Measurements from ENCODE around the gene MMP2.

Gene MMP2

GRCh38 chr16:55521792-55522191 is 42.8 kb downstream of the MMP2 start:
- H2AFZ ChIP-seq (ENCODE audit: insufficient read depth, low read length, poor library complexity): no peak overlapping the region
- no peak for DNase-seq
- H3K79me1 ChIP-seq (ENCODE audit: low read length): no peaks in the 10 kb centered on the region
- H3K9ac ChIP-seq (ENCODE audit: low read length): no peak overlapping the region
- no peak overlapping the region for H2BK120ac ChIP-seq (ENCODE audit: insufficient read depth, low read length, poor library complexity)
- H4K12ac ChIP-seq (ENCODE audit: low read depth, low read length): no peak overlapping the region
- no peak overlapping the region for H3K27ac ChIP-seq (ENCODE audit: low read depth, low read length)
- no peaks in the 10 kb centered on the region for H3K27me3 ChIP-seq (ENCODE audit: insufficient read depth, low read length)
- no peak overlapping the region for H4K91ac ChIP-seq (ENCODE audit: low read depth, low read length)
- H3K23ac ChIP-seq (ENCODE audit: low read length): no peak overlapping the region
- no peak overlapping the region for H3K14ac ChIP-seq (ENCODE audit: low read length)
- no peak overlapping the region for H2BK5ac ChIP-seq (ENCODE audit: low read depth, low read length, poor library complexity)
- H3K79me2 ChIP-seq (ENCODE audit: control insufficient read depth, insufficient read depth, low read length, poor library complexity): no peaks in the 10 kb centered on the region
- H3K18ac ChIP-seq (ENCODE audit: low read length): no peak overlapping the region
- no peak overlapping the region for H3K4me3 ChIP-seq (ENCODE audit: low read depth, low read length)
- no peak overlapping the region for H3K4ac ChIP-seq (ENCODE audit: low read depth, low read length)
- H3K9me3 ChIP-seq (ENCODE audit: insufficient read depth, low read depth, low read length): no peaks in the 10 kb centered on the region
- no CpG with 5 or more reads among the region's 1 CpG for WGBS (ENCODE audit: extremely low coverage, insufficient coverage, insufficient read length)
- no peak overlapping the region for H4K8ac ChIP-seq (ENCODE audit: low read depth, low read length)
- no peak overlapping the region for H3K4me2 ChIP-seq (ENCODE audit: low read length)
- H2AK5ac ChIP-seq (ENCODE audit: low read length): no peak overlapping the region
- no peaks in the 10 kb centered on the region for H3K4me1 ChIP-seq (ENCODE audit: control insufficient read depth in 1 of 2, insufficient read depth in 2 of 2, low read length in 2 of 2)
- no peak overlapping the region for H2BK12ac ChIP-seq (ENCODE audit: low read length)
- H3K36me3 ChIP-seq (ENCODE audit: control insufficient read depth in 1 of 2, insufficient read depth in 2 of 2, low read length in 2 of 2): peaks cover 0 to 1% of the 10 kb centered on the region in 2 experiments

GRCh38 chr16:55526441-55526840 is 47.4 kb downstream of the MMP2 start:
- Histone ChIP-seq H3K18ac (ENCODE audit: low read length) (no peak overlapping the region), H3K9ac (ENCODE audit: low read length) (no peak overlapping the region), H3K14ac (ENCODE audit: low read length) (no peak overlapping the region), H4K91ac (ENCODE audit: low read depth, low read length) (no peak overlapping the region), H3K27ac (ENCODE audit: low read depth, low read length) (no peak overlapping the region), H3K27me3 (ENCODE audit: insufficient read depth, low read length) (no peaks in the 10 kb centered on the region), H4K8ac (ENCODE audit: low read depth, low read length) (no peak overlapping the region), H3K79me2 (ENCODE audit: control insufficient read depth, insufficient read depth, low read length, poor library complexity) (no peaks in the 10 kb centered on the region), H3K4ac (ENCODE audit: low read depth, low read length) (no peak overlapping the region), H3K23ac (ENCODE audit: low read length) (no peak overlapping the region), H2BK12ac (ENCODE audit: low read length) (no peak overlapping the region), H2AK5ac (ENCODE audit: low read length) (no peak overlapping the region), H3K79me1 (ENCODE audit: low read length) (no peaks in the 10 kb centered on the region), H3K4me1 (ENCODE audit: control insufficient read depth in 1 of 2, insufficient read depth in 2 of 2, low read length in 2 of 2) (no peaks in the 10 kb centered on the region), H3K4me3 (ENCODE audit: low read depth, low read length) (no peak overlapping the region), H3K4me2 (ENCODE audit: low read length) (no peak overlapping the region), H2AFZ (ENCODE audit: insufficient read depth, low read length, poor library complexity) (no peak overlapping the region), H3K36me3 (ENCODE audit: control insufficient read depth in 1 of 2, insufficient read depth in 2 of 2, low read length in 2 of 2) (peaks cover 0 to 2% of the 10 kb centered on the region in 2 experiments), H3K9me3 (ENCODE audit: insufficient read depth, low read depth, low read length) (no peaks in the 10 kb centered on the region), H2BK5ac (ENCODE audit: low read depth, low read length, poor library complexity) (no peak overlapping the region), H4K12ac (ENCODE audit: low read depth, low read length) (no peak overlapping the region), H2BK120ac (ENCODE audit: insufficient read depth, low read length, poor library complexity) (no peak overlapping the region)
- no peak for DNase-seq
- WGBS (ENCODE audit: extremely low coverage, insufficient coverage, insufficient read length): no CpG with 5 or more reads among the region's 2 CpGs

DNA sequence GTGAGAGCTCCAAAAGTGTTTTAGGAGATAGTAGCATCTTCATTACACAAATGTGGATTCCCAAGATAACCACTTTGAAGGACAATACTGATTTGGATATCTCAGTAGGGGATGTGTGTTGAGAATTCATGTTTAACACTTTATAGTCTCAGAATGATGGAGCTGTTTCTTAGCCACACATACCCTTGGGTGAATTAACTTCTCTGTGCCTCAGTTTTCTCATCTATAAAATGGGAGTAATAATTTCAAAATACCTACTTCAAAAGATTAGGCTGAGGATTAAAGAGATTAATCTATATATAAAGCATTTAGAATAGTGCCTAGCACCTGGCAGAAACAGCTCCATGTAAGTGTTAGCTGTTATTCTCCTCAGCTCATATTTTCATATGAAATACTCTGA is 48.9 kb downstream of the MMP2 start:
- H3K4me1 ChIP-seq (ENCODE audit: control insufficient read depth in 1 of 2, insufficient read depth in 2 of 2, low read length in 2 of 2): no peaks in the 10 kb centered on the region
- no peak overlapping the region for H3K23ac ChIP-seq (ENCODE audit: low read length)
- H3K4ac ChIP-seq (ENCODE audit: low read depth, low read length): no peak overlapping the region
- no peaks in the 10 kb centered on the region for H3K79me1 ChIP-seq (ENCODE audit: low read length)
- H3K9me3 ChIP-seq (ENCODE audit: insufficient read depth, low read depth, low read length): no peaks in the 10 kb centered on the region
- H3K27me3 ChIP-seq (ENCODE audit: insufficient read depth, low read length): no peaks in the 10 kb centered on the region
- peaks cover 0 to 6% of the 10 kb centered on the region in 2 experiments for H3K36me3 ChIP-seq (ENCODE audit: control insufficient read depth in 1 of 2, insufficient read depth in 2 of 2, low read length in 2 of 2)
- H3K4me3 ChIP-seq (ENCODE audit: low read depth, low read length): no peak overlapping the region
- H3K27ac ChIP-seq (ENCODE audit: low read depth, low read length): no peak overlapping the region
- H3K14ac ChIP-seq (ENCODE audit: low read length): no peak overlapping the region
- H4K8ac ChIP-seq (ENCODE audit: low read depth, low read length): no peak overlapping the region
- H2AFZ ChIP-seq (ENCODE audit: insufficient read depth, low read length, poor library complexity): no peak overlapping the region
- H2BK12ac ChIP-seq (ENCODE audit: low read length): no peak overlapping the region
- H3K4me2 ChIP-seq (ENCODE audit: low read length): no peak overlapping the region
- no peak overlapping the region for H4K12ac ChIP-seq (ENCODE audit: low read depth, low read length)
- no peak overlapping the region for H3K18ac ChIP-seq (ENCODE audit: low read length)
- no peak overlapping the region for H2BK120ac ChIP-seq (ENCODE audit: insufficient read depth, low read length, poor library complexity)
- H2BK5ac ChIP-seq (ENCODE audit: low read depth, low read length, poor library complexity): no peak overlapping the region
- H3K9ac ChIP-seq (ENCODE audit: low read length): no peak overlapping the region
- no peaks in the 10 kb centered on the region for H3K79me2 ChIP-seq (ENCODE audit: control insufficient read depth, insufficient read depth, low read length, poor library complexity)
- DNase-seq: no peak
- H4K91ac ChIP-seq (ENCODE audit: low read depth, low read length): no peak overlapping the region
- no peak overlapping the region for H2AK5ac ChIP-seq (ENCODE audit: low read length)

DNA sequence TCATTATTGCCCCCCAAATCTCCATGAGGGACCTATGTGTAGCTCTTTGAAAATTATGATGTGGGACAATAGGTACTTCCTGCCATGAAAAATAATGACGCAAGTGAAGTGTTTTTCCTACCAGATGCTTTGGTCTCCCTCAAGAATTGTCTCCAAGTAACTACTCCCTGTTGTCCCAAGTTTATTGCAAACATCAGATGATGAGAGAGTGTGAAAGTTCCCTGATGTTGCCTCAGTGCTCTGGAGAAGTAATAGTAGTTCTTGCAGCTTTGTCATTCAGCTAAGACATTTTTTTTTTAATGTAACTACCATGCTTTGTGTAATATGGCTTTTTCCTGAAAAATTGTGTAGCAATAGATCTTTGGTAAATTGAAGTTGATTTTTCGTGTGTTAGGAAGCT is 50.0 kb downstream of the MMP2 start:
- Histone ChIP-seq H3K27ac (ENCODE audit: low read depth, low read length) (no peak overlapping the region), H3K79me1 (ENCODE audit: low read length) (no peaks in the 10 kb centered on the region), H3K23ac (ENCODE audit: low read length) (no peak overlapping the region), H2BK120ac (ENCODE audit: insufficient read depth, low read length, poor library complexity) (no peak overlapping the region), H2BK12ac (ENCODE audit: low read length) (no peak overlapping the region), H3K4me3 (ENCODE audit: low read depth, low read length) (no peak overlapping the region), H2AK5ac (ENCODE audit: low read length) (no peak overlapping the region), H3K9ac (ENCODE audit: low read length) (no peak overlapping the region), H4K12ac (ENCODE audit: low read depth, low read length) (no peak overlapping the region), H2AFZ (ENCODE audit: insufficient read depth, low read length, poor library complexity) (no peak overlapping the region), H4K91ac (ENCODE audit: low read depth, low read length) (no peak overlapping the region), H4K8ac (ENCODE audit: low read depth, low read length) (no peak overlapping the region), H3K79me2 (ENCODE audit: control insufficient read depth, insufficient read depth, low read length, poor library complexity) (no peaks in the 10 kb centered on the region), H3K4me1 (ENCODE audit: control insufficient read depth in 1 of 2, insufficient read depth in 2 of 2, low read length in 2 of 2) (no peaks in the 10 kb centered on the region), H3K27me3 (ENCODE audit: insufficient read depth, low read length) (no peaks in the 10 kb centered on the region), H3K9me3 (ENCODE audit: insufficient read depth, low read depth, low read length) (no peaks in the 10 kb centered on the region), H3K36me3 (ENCODE audit: control insufficient read depth in 1 of 2, insufficient read depth in 2 of 2, low read length in 2 of 2) (peaks cover 3 to 9% of the 10 kb centered on the region in 2 experiments), H3K18ac (ENCODE audit: low read length) (no peak overlapping the region), H2BK5ac (ENCODE audit: low read depth, low read length, poor library complexity) (no peak overlapping the region), H3K4ac (ENCODE audit: low read depth, low read length) (no peak overlapping the region), H3K14ac (ENCODE audit: low read length) (no peak overlapping the region), H3K4me2 (ENCODE audit: low read length) (no peak overlapping the region)
- WGBS (ENCODE audit: extremely low coverage, insufficient coverage, insufficient read length): no CpG with 5 or more reads among the region's 2 CpGs
- DNase-seq: no peak
